ENCODE measurements around the gene PPP1R10.
A peak's percentile ranks its signal among the peaks of the same experiment; 100 is the strongest.

PPP1R10 gene

DNA sequence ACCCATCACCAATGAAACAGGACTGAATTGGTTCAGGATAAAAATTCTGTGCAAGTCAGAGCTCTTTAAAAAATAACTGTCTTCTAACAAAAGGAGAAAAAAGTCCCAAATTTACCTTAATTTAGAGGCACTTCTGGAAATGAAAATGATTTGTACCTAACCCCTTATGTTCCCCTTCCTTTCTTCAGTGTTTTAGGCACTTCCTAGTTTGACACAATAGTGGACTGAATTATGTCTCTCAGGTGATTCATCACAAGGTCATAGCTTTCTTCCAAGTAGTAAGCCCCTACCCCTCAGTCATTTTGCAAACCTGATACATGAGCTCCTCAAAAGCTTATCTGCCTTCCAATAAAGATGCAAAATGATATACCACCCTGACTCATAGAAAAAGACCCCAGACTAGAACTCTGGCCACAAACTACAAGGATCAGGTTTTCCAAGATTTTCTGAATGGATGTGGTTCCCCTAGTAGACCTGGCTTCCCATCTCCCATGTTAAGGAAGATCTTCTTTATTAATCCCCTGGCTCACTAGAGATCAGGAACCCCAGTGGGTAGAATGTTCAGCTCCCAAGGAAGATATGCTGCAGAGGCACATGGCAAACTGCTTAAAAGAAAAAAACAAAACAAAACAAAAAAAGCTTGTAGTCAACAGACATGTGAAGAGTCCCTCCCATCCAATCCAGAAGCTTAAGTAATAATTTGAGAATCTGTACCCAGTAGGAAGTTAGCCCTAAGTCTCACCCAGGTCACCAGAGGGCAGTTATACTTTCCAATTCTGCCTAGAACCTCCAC lies 3.6 kb downstream of the PPP1R10 start:
- no peak for DNase-seq (ENCODE audit: low spot score)
- Histone ChIP-seq H3K4me3 (peak overlapping the region; percentile 79), H3K27ac (peak overlapping the region; percentile 70 to 96)
- TF ChIP-seq, protein P1, sequence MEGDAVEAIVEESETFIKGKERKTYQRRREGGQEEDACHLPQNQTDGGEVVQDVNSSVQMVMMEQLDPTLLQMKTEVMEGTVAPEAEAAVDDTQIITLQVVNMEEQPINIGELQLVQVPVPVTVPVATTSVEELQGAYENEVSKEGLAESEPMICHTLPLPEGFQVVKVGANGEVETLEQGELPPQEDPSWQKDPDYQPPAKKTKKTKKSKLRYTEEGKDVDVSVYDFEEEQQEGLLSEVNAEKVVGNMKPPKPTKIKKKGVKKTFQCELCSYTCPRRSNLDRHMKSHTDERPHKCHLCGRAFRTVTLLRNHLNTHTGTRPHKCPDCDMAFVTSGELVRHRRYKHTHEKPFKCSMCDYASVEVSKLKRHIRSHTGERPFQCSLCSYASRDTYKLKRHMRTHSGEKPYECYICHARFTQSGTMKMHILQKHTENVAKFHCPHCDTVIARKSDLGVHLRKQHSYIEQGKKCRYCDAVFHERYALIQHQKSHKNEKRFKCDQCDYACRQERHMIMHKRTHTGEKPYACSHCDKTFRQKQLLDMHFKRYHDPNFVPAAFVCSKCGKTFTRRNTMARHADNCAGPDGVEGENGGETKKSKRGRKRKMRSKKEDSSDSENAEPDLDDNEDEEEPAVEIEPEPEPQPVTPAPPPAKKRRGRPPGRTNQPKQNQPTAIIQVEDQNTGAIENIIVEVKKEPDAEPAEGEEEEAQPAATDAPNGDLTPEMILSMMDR (IDR thresholded peaks at IDR 0.05): no peak

DNA sequence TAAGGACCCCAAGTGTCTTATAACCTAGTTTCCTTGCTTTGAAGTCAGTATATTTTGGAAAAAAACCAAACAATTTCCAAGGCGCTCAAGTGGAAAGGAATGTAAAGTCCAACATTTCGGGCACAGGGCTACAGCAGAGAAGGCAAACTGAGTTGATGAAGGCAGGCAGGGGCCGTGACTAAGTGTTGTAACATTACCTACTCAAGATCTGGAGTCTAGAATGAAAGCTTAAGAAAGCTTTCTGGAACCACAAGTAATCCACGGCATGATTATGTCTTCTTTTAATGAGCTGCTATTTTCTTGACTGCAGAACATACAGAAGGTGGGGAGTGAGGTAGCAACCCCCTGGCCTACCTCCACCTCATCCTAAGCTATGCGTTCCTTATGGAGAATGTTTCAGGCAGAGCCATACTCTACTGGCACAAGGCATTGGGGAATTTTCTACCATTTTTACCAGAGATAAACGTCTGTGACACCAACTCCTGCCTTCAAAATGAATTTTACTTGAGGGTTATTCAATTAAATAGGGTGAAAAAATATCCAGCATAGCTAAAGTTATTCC lies 4.3 kb downstream of the PPP1R10 start:
- Histone ChIP-seq H3K27ac (peak overlapping the region; percentile 0 to 70), H3K4me3 (no peak overlapping the region)
- TF ChIP-seq, protein P1 (IDR thresholded peaks at IDR 0.05): no peak
- no peak for DNase-seq (ENCODE audit: low spot score)

DNA sequence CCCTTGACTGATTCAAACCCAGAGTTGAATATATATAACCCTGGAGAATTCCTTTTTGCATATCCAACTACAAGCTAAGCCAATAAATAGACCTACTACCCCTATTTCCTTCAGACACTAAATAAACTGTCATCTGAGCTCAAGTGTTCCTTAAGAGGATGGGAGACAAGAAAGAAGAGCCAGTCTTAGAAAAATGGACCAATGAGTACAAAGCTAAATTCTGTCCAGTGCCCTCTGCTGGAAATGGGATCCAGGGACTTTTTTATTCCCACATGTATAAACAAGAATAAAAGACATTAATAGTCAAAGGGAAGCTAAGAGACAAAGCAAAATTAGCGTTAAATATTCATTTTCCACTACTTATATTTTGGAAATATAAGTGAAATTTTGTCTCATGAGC lies 4.8 kb downstream of the PPP1R10 start:
- Histone ChIP-seq H3K27ac (peak overlapping the region; percentile 0 to 70), H3K4me3 (no peak overlapping the region)
- no peak for DNase-seq (ENCODE audit: low spot score)
- TF ChIP-seq, protein P1 (IDR thresholded peaks at IDR 0.05): no peak

DNA sequence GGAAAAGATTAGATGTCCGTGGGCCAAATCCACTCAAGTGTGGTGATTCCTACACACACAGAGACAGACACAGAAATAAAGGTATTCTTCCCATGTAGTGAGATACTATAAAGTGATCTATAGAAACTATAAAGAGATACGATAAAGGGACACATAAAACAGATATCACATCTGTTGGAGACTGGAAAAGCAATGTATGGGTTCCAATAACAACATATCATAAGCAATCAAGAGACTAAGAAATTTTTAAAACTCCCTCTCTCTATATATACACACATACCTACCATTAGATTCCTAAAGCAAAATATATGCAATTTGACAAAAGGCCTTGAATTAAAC lies 5.2 kb downstream of the PPP1R10 start:
- Histone ChIP-seq H3K27ac (no peak overlapping the region), H3K4me3 (no peak overlapping the region)
- no peak for DNase-seq (ENCODE audit: low spot score)
- TF ChIP-seq, protein P1 (IDR thresholded peaks at IDR 0.05): no peak

DNA sequence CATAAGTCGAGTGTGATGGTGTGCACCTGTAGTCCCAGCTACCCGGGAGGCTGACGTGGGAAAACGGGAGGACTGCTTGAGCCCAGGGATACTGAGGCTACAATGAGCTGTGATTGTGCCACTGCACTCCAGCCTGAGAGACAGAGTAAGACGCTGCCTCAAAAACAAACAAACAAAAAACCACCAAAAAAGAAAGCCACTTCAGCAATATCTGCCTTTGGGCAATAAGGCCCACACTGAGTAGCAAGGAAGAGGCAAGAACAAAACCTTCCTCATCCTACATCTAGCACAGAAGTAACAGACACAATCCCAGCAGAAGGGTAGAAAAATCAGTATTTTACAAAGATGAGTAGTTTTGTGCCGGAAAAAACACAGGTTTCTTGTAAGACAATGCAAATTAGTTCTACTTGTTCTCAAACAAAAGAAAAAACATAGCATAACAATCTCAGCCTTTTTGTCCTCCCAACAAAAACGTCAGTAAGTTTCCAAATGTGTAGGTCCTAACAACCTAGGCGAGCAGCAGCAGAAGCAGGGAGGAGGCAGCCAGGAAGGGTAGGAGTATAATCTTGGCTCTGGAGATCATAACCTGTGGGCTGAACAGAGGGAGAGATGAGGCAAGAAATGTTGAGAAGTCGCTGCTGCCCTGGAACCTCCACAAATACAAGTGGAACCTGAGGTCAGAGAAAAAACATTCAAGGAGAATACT lies 5.7 kb downstream of the PPP1R10 start:
- Histone ChIP-seq H3K4me3 (no peak overlapping the region), H3K27ac (no peak overlapping the region)
- TF ChIP-seq, protein P1 (IDR thresholded peaks at IDR 0.05): no peak
- DNase-seq (ENCODE audit: low spot score): no peak

DNA sequence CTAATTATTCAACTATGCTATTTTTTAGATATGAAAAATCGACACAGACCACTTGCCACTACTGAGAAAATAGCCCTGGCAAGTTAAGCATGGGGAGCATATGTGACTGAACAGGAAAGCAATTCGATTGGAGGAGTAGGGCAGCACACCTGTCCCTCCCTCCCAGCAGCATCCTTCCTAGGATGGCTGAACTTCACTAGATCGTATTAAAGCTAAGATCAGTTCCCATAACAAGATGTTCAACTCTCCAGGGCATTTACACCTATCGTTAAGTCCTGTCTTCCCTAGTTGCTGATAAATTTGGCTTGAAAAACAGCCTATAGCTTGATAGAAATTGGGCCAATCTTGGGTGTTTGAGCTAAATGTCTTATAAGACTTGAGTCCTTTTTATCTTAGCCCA lies 7.0 kb downstream of the PPP1R10 start:
- DNase-seq (ENCODE audit: low spot score): no peak
- Histone ChIP-seq H3K4me3 (no peak overlapping the region), H3K27ac (peak overlapping the region in 1 of 2 donors; percentile 39)
- TF ChIP-seq, protein P1 (IDR thresholded peaks at IDR 0.05): no peak
